ENCODE data around the gene CLEC4A. TPM values are rescaled to one million over a fixed set of nuclear protein-coding genes. Genes with fewer than 3 reads are reported as not detected.
"Not testable (repeated sequence)": the region's sequence is repeated elsewhere in the genome, so short reads cannot be mapped to it uniquely, and the experiment has no call there.

The CLEC4A gene
- total and polyA plus RNA-seq, 8 donors = 0.32 to 3.3 (median 1.3) TPM; not detected in 1

DNA sequence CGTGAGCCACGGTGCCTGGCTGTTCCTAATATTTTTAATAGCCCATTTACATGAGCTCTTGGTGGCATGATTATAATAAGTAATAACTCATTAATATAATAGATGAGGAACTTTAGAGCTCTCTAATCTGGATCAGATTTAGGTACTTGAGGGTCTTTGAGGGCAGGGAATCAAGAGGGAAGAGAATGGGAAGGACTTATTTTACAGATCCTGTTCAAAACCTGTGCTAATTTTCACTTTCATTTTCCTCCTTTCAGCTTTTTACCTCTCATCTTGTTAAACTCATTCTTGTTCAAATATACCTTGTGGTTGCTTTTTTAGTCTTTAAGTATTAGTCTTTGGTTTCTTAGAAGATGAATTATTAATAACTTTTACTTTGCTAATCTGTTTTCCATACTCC lies 35.8 kb upstream of the CLEC4A start:
- TF ChIP-seq, protein P1, sequence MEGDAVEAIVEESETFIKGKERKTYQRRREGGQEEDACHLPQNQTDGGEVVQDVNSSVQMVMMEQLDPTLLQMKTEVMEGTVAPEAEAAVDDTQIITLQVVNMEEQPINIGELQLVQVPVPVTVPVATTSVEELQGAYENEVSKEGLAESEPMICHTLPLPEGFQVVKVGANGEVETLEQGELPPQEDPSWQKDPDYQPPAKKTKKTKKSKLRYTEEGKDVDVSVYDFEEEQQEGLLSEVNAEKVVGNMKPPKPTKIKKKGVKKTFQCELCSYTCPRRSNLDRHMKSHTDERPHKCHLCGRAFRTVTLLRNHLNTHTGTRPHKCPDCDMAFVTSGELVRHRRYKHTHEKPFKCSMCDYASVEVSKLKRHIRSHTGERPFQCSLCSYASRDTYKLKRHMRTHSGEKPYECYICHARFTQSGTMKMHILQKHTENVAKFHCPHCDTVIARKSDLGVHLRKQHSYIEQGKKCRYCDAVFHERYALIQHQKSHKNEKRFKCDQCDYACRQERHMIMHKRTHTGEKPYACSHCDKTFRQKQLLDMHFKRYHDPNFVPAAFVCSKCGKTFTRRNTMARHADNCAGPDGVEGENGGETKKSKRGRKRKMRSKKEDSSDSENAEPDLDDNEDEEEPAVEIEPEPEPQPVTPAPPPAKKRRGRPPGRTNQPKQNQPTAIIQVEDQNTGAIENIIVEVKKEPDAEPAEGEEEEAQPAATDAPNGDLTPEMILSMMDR (IDR thresholded peaks at IDR 0.05) = no peak

GRCh38 chr12:8088574-8088973 lies 34.8 kb upstream of the CLEC4A start:
- DNase-seq = no peak
- no peak overlapping the region for H3K4me3 ChIP-seq
- no peak for FAIRE-seq
- intact Hi-C loops (cut with DNase I) = no loop called here
- 47 to 48% methylated on average over 3 of the region's 3 CpGs for WGBS, 2 donors
- H3K36me3 ChIP-seq = peaks cover 0 to 39% (median 14%) of the 10 kb centered on the region in 3 donors
- ATAC-seq = peak in 2 of 4 donors; percentile 15 to 17
- H3K9me3 ChIP-seq = no peaks in the 10 kb centered on the region
- H3K4me1 ChIP-seq = peaks cover 0 to 26% (median 8%) of the 10 kb centered on the region in 3 donors
- TF ChIP-seq, protein P1 (IDR thresholded peaks at IDR 0.05) = no peak
- no peaks in the 10 kb centered on the region for H3K27me3 ChIP-seq
- no peak overlapping the region for H3K27ac ChIP-seq

More for the DNA sequence above, 35.8 kb upstream of the CLEC4A start:
- 81 to 93% methylated on average over 2 of the region's 2 CpGs for WGBS, 2 donors
- Histone ChIP-seq H3K27ac (no peak overlapping the region), H3K27me3 (no peaks in the 10 kb centered on the region), H3K36me3 (peaks cover 0 to 30% (median 8%) of the 10 kb centered on the region in 3 donors), H3K9me3 (no peaks in the 10 kb centered on the region), H3K4me1 (peaks cover 0 to 33% (median 13%) of the 10 kb centered on the region in 3 donors), H3K4me3 (no peak overlapping the region)
- intact Hi-C loops (cut with DNase I) = no loop called here
- no peak for FAIRE-seq
- DNase-seq = no peak
- ATAC-seq = no peak

- peaks cover 0 to 19% (median 5%) of the 10 kb centered on the region in 3 donors for H3K4me1 ChIP-seq
- 89 to 93% methylated on average over 11 of the region's 11 CpGs for WGBS, 2 donors
- intact Hi-C loops (cut with DNase I); H3K9me3 ChIP-seq; H3K27ac ChIP-seq; DNase-seq; FAIRE-seq; H3K4me3 ChIP-seq; H3K27me3 ChIP-seq; ATAC-seq: not testable (repeated sequence)
- H3K36me3 ChIP-seq = peaks cover 0 to 46% (median 18%) of the 10 kb centered on the region in 3 donors
Measured at GRCh38 chr12:8089277-8089676, 34.1 kb upstream of the CLEC4A start.

- no peak for DNase-seq
- no peak for FAIRE-seq
- no peak for ATAC-seq
- 86 to 94% methylated on average over 5 of the region's 5 CpGs for WGBS, 2 donors
- TF ChIP-seq, protein P1 (IDR thresholded peaks at IDR 0.05) = no peak
- no peak overlapping the region for H3K27ac ChIP-seq
- intact Hi-C loops (cut with DNase I) = no loop called here
- no peak overlapping the region for H3K4me3 ChIP-seq
- H3K27me3 ChIP-seq = no peaks in the 10 kb centered on the region
- peaks cover 0 to 51% (median 19%) of the 10 kb centered on the region in 3 donors for H3K36me3 ChIP-seq
- H3K4me1 ChIP-seq = peaks cover 0 to 16% (median under 1%) of the 10 kb centered on the region in 3 donors
- no peaks in the 10 kb centered on the region for H3K9me3 ChIP-seq
Measured at GRCh38 chr12:8089716-8090115, 33.7 kb upstream of the CLEC4A start.

DNA sequence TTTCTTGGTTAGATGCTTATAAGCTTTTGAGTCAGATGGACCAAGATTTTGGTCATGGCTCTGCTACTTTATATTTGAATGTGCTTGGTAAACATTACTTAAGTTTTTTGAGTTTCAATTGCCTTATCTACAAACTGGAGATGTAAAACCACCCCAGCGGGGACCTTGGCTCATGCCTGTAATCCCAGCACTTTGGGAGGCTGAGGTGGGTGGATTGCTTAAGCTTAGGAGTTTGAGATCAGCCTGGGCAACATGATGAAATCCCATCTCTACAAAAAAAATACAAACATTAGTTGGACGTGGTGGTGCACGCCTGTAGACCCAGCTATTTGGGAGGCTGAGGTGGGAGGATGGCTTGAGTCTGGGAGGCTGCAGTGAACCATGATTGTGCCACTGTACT lies 30.1 kb upstream of the CLEC4A start:
- FAIRE-seq (no peak), DNase-seq (no peak), ATAC-seq (no peak)
- TF ChIP-seq, protein P1 (IDR thresholded peaks at IDR 0.05) = no peak
- 97 to 98% methylated on average over 3 of the region's 3 CpGs for WGBS, 2 donors
- H3K4me3 ChIP-seq = no peak overlapping the region
- no peaks in the 10 kb centered on the region for H3K9me3 ChIP-seq
- H3K27me3 ChIP-seq = no peaks in the 10 kb centered on the region
- H3K27ac ChIP-seq = no peak overlapping the region
- intact Hi-C loops (cut with DNase I) = no loop called here
- H3K4me1 ChIP-seq = no peaks in the 10 kb centered on the region
- H3K36me3 ChIP-seq = peaks cover 2 to 73% (median 21%) of the 10 kb centered on the region in 3 donors
